ENCODE data around the gene GJC2.

Gene GJC2

GRCh38 chr1:228145463-228146416 is 4.0 kb upstream of the GJC2 start:
- DNase-seq = no peak

GRCh38 chr1:228146417-228147150 is 3.1 kb upstream of the GJC2 start:
- no peak for DNase-seq

DNA sequence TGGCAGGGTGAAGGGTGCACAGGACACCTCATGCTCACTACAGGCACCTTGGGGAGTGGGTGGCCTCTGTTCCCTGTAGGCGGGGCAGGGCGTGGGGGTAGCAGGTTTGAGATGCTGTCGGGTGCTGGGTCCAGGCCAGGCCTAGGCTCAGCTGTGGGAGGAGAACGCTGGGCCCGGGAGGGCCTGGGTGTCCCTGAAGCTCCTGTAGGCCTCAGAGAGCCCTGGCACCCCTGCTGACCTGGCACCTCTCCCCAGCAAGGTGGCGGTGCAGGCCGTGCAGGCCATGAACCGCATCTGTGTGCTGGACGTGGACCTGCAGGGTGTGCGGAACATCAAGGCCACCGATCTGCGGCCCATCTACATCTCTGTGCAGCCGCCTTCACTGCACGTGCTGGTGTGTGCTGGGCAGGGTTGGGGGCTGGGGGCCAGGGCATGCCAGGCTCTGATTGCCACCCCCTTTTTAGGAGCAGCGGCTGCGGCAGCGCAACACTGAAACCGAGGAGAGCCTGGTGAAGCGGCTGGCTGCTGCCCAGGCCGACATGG is 2.5 kb upstream of the GJC2 start:
- DNase-seq = no peak

GRCh38 chr1:228147768-228148167 is 2.0 kb upstream of the GJC2 start:
- DNase-seq = no peak

- no peak for DNase-seq
Measured at GRCh38 chr1:228148196-228148861, 1.4 kb upstream of the GJC2 start.

GRCh38 chr1:228148935-228149405 is 760 bp upstream of the GJC2 start:
- DNase-seq = no peak

- DNase-seq = no peak
Measured at GRCh38 chr1:228150120-228150460, 360 bp downstream of the GJC2 start.

- DNase-seq = no peak
Measured at GRCh38 chr1:228150461-228151179, 890 bp downstream of the GJC2 start.

DNA sequence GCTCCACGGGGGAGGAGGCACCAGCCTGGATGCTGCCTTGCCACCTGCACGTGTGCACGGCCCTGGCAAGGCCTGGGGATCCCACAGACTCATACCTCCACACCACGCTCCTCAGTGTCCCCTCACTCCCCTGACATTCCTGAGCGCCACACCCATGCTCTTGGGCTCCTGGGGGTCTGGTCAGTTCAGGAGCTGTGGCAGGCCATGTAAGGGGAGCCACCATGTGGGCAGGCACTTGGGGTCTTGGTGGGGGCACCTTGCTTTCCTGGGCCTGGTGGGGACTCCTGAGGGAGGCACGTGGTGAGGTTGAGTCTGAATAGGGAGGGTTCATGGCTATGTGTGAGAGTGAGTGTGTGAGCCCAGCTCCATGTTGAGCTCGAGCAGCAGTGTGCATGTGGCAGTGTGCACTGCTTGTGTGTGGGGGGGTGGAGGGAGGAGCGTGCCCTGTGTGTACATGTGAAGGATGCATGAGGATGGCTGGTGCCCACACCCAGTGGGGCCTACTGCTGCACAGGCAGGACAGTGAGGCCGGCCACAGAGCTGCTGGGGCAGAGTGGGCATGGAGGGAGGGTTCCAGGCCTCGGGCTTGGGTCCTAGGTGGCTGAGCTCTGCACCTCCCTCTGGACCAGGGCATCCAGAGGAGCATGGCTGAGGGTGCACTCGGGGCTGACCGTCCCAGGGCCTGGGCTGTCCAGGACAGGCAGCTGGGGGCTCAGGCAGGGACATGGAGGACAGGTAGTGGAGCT is 1.6 kb downstream of the GJC2 start:
- DNase-seq = no peak

DNA sequence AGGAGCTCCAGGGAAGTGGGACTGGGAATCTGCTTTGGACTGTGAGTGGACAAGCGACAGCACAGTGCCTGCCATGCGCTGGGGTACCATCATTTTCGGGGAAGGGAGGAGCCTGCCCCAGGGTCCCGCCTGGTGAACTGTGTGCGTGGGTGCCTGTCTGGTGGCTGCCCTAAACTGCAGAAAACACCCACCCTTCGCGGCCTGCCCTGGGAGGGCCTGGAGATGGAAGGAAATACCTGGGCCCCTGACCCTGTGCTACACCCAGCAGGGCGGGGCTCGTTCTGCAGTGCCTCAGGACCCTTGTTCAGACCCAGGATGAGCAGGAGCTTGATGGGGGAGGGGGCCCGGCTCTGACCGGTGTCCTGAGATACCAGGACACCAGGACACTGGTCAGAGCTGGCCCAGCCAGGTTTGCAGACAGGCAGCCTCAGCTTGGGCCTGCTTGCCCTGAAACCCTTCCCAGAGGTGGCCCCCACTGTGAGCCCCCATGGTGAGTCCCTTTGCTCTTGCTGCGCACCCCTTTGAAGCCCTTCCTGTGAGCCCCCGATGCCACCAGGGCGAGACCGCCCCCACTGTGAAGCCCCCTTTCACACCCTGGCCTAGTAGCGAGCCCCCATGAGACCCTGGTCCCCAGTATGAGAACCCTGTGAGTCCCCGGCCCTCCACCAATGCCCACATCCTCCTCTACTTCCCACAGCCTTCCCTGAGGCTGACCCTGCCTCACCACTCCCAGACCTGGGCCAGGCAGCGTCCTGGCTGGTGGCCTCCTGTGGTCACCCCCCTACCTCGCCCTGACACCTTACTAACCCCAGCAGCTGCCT is 2.6 kb downstream of the GJC2 start:
- no peak for DNase-seq

- DNase-seq = no peak
Measured at GRCh38 chr1:228152918-228153258, 3.2 kb downstream of the GJC2 start.

- no peak for DNase-seq
Measured at GRCh38 chr1:228154021-228154669, 4.4 kb downstream of the GJC2 start.

DNA sequence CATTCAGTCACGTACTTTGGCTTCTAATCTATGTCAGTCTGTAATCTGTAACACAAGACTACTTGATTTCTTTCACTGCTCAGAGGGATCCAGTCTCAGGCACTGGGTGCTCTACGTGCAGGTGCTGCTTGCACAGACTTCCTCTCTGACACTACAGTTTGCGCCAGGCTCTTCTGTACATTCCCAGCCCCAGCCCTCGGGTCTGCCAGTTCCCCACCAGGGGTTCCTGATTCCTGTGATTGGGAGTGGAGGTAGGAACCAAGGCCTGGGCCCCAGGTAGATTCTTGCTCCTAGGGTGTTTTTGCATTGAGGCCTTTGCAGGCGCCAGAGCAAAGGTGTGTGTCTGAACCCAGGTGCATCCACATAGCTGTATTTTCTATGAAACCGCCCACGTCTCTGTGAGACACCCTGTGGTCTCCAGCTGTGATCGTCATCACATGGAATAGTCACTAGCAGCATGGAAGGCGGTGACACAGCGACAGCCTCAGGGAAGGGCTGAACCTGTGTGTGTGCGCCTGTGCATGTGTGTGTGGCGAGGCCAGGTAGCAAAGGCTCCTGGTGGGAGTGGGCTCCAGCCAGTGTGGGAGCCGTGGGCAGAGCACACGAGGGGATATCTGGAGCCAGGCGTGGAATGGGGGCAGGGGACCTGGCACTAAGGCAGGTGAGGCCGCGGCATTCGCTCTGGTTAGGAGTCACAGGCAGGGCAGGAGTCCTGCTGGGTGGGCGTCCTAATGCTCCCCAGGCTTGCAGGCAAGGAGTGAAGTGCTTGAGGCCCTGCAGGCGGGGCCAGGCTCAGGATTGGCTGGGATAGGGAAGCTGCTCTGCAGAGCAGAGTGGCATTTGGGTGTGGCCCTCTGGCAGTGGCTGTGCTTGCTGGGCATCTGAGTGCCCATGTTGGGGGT is 5.2 kb downstream of the GJC2 start:
- no peak for DNase-seq

DNA sequence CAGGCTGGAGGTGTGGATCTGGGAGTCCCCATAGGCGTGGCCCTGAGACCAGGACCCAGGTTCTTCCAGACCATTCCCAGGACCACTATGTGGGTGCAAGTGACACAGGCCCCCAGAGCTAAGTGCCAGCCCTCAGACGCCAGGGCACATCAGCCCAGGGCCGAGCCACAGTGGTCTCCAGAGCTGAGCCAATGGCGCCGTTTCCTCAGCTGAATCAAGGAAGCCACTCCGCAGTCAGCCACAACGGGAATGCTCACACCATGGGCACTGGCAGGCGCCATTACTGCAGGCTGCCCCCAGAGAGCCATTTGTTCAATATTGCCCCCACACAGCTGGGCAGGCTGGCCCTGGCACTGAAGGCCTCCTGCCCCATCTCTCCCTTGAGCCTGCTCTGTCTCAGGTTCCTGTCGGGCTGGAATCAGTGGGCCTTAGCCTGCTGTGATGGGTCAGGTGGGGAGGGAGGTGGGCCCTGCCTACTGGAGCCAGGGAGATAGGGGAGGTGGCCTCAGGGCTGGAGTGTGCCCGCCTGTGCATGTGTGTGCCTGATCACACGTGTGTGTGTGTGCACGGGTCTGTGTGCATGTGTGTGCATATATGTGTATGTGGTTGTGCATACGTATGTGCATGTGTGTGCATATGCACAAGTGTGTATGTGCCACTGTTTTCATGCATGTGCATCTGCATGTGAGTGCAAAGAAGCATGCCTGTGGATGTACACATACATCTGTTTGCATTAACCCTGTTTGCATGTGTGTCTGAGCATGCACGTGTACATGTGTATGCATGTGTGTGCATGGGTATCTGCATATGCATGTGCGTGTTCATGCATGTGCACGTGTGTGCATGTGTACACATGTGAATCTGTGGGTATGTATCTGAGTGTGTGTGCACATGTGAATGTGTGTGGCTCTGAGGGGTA is 6.1 kb downstream of the GJC2 start:
- no peak for DNase-seq

DNA sequence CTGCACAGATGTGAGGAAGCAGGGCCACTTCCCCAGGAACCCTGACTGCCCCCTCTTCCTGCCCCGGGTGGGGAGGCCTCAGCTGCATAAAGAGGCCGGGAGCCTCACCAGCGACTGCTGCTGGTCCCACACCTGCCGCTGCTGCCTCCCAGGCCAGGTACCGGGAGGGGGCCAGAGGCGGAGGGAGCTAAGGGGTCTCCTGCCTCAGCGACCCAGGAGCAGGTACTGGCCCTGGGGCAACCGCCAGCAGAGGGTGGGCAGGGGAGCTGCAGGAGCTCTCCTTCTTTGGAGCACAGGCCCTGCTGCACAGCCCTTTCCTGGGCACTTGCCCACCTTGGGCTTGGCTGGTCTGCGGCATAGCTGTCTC is 6.8 kb downstream of the GJC2 start:
- DNase-seq = no peak

- no peak for DNase-seq
Measured at GRCh38 chr1:228156941-228157728, 7.4 kb downstream of the GJC2 start.

- no peak for DNase-seq
Measured at GRCh38 chr1:228157729-228158126, 8.0 kb downstream of the GJC2 start.

Data from NCI-H187 (cell line).